ENCODE results near the gene HPSE2.

HPSE2 gene

GRCh38 chr10:98620503-98620902, 615.1 kb downstream of the HPSE2 start:
- no peak overlapping the region for H3K27ac ChIP-seq
- TF ChIP-seq CTCF (conservative IDR thresholded peaks at IDR 0.05): no peak
- TF ChIP-seq ZFX (IDR thresholded peaks at IDR 0.05): no peak

GRCh38 chr10:98619446-98619845, 616.2 kb downstream of the HPSE2 start:
- TF ChIP-seq ZFX (IDR thresholded peaks at IDR 0.05): no peak
- TF ChIP-seq CTCF (conservative IDR thresholded peaks at IDR 0.05): no peak
- no peak overlapping the region for H3K27ac ChIP-seq

- H3K27ac ChIP-seq: no peak overlapping the region
Measured at GRCh38 chr10:98617906-98618520, 617.6 kb downstream of the HPSE2 start.

GRCh38 chr10:98613446-98613845, 622.2 kb downstream of the HPSE2 start:
- H3K27ac ChIP-seq: peak overlapping the region; percentile 42; the same call in 1 of the 2 replicates
- TF ChIP-seq ZFX (IDR thresholded peaks at IDR 0.05) (no peak), CTCF (conservative IDR thresholded peaks at IDR 0.05) (no peak)

More at GRCh38 chr10:98617906-98618520, 617.6 kb downstream of the HPSE2 start:
- TF ChIP-seq ZFX (IDR thresholded peaks at IDR 0.05): no peak
- no peak for TF ChIP-seq CTCF (conservative IDR thresholded peaks at IDR 0.05)

GRCh38 chr10:98611436-98611835, 624.2 kb downstream of the HPSE2 start:
- TF ChIP-seq CTCF (conservative IDR thresholded peaks at IDR 0.05) (no peak), ZFX (IDR thresholded peaks at IDR 0.05) (no peak)
- no peak overlapping the region for H3K27ac ChIP-seq

- no peak for TF ChIP-seq CTCF (conservative IDR thresholded peaks at IDR 0.05)
- no peak overlapping the region for H3K27ac ChIP-seq
Measured at GRCh38 chr10:98610836-98611235, 624.8 kb downstream of the HPSE2 start.

GRCh38 chr10:98610301-98610700, 625.4 kb downstream of the HPSE2 start:
- no peak for TF ChIP-seq ZFX (IDR thresholded peaks at IDR 0.05)
- no peak for TF ChIP-seq CTCF (conservative IDR thresholded peaks at IDR 0.05)
- no peak overlapping the region for H3K27ac ChIP-seq

Data from C4-2B (cell line).